ENCODE data around the gene GRIPAP1. TPM values are rescaled to one million over a fixed set of nuclear protein-coding genes. Genes with fewer than 3 reads are reported as not detected.

The GRIPAP1 gene
- total RNA-seq, 1 donor from 2014 or later: 24.5 TPM

- peak; percentile 35 for DNase-seq (ENCODE audit: low read depth)
- peak; percentile 62 for TF ChIP-seq CTCF (IDR thresholded peaks at IDR 0.05; ENCODE audit: insufficient read depth, low read length, severe bottlenecking)
- no peaks in the 10 kb centered on the region for H3K27me3 ChIP-seq (ENCODE audit: control insufficient read depth, insufficient read depth, low read length)
- H3K36me3 ChIP-seq (ENCODE audit: control insufficient read depth, insufficient read depth, low read length): no peaks in the 10 kb centered on the region
- H3K4me3 ChIP-seq (ENCODE audit: low read depth, low read length): no peak overlapping the region
- FAIRE-seq: no peak
Measured at GRCh38 chrX:48972220-48973164, 29.6 kb downstream of the GRIPAP1 start.

GRCh38 chrX:48971249-48972219 is 30.5 kb downstream of the GRIPAP1 start, which contains the start of gene KCND1:
KCND1 (minus strand) TSS chrX:48971844; CDS start chrX:48970271, 1,573 bp downstream.
- no peak for TF ChIP-seq CTCF (IDR thresholded peaks at IDR 0.05; ENCODE audit: insufficient read depth, low read length, severe bottlenecking)
- Histone ChIP-seq H3K27me3 (ENCODE audit: control insufficient read depth, insufficient read depth, low read length) (no peaks in the 10 kb centered on the region), H3K36me3 (ENCODE audit: control insufficient read depth, insufficient read depth, low read length) (no peaks in the 10 kb centered on the region), H3K4me3 (ENCODE audit: low read depth, low read length) (no peak within 1 kb of the TSS)
- DNase-seq (ENCODE audit: low read depth): peak; percentile 32
- FAIRE-seq: no peak

- Histone ChIP-seq H3K4me3 (ENCODE audit: low read depth, low read length) (no peak overlapping the region), H3K36me3 (ENCODE audit: control insufficient read depth, insufficient read depth, low read length) (no peaks in the 10 kb centered on the region), H3K27me3 (ENCODE audit: control insufficient read depth, insufficient read depth, low read length) (no peaks in the 10 kb centered on the region)
- DNase-seq (ENCODE audit: low read depth) (no peak), FAIRE-seq (no peak)
- TF ChIP-seq CTCF (IDR thresholded peaks at IDR 0.05; ENCODE audit: insufficient read depth, low read length, severe bottlenecking): no peak
Measured at GRCh38 chrX:48969471-48969870, 32.6 kb downstream of the GRIPAP1 start.

GRCh38 chrX:48968377-48968776 is 33.7 kb downstream of the GRIPAP1 start:
- H3K4me3 ChIP-seq (ENCODE audit: low read depth, low read length): no peak overlapping the region
- H3K27me3 ChIP-seq (ENCODE audit: control insufficient read depth, insufficient read depth, low read length): no peaks in the 10 kb centered on the region
- no peaks in the 10 kb centered on the region for H3K36me3 ChIP-seq (ENCODE audit: control insufficient read depth, insufficient read depth, low read length)
- no peak for FAIRE-seq
- no peak for DNase-seq (ENCODE audit: low read depth)
- no peak for TF ChIP-seq CTCF (IDR thresholded peaks at IDR 0.05; ENCODE audit: insufficient read depth, low read length, severe bottlenecking)

GRCh38 chrX:48966796-48967579 is 35.1 kb downstream of the GRIPAP1 start:
- FAIRE-seq (no peak), DNase-seq (ENCODE audit: low read depth) (no peak)
- Histone ChIP-seq H3K27me3 (ENCODE audit: control insufficient read depth, insufficient read depth, low read length) (no peaks in the 10 kb centered on the region), H3K36me3 (ENCODE audit: control insufficient read depth, insufficient read depth, low read length) (no peaks in the 10 kb centered on the region), H3K4me3 (ENCODE audit: low read depth, low read length) (no peak overlapping the region)
- TF ChIP-seq CTCF (IDR thresholded peaks at IDR 0.05; ENCODE audit: insufficient read depth, low read length, severe bottlenecking): no peak
